ENCODE results near the gene AP1G1. TPM values are rescaled to one million over a fixed set of nuclear protein-coding genes. Genes with fewer than 3 reads are reported as not detected.

AP1G1 gene
- total RNA-seq, 1 donor from 2014 or later = 72.7 TPM

- H3K4me3 Mint-ChIP-seq (ENCODE audit: unreplicated experiment) = no peak overlapping the region
- H3K27ac Mint-ChIP-seq (ENCODE audit: unreplicated experiment) = peak overlapping the region; percentile 78
- peaks cover 39% of the 10 kb centered on the region for H3K4me1 Mint-ChIP-seq (ENCODE audit: unreplicated experiment)
- no peak for DNase-seq (ENCODE audit: extremely low spot score, unreplicated experiment)
- H3K27me3 Mint-ChIP-seq (ENCODE audit: unreplicated experiment) = no peaks in the 10 kb centered on the region
- no peak for TF ChIP-seq CTCF (IDR thresholded peaks at IDR 0.05)
- no peaks in the 10 kb centered on the region for H3K9me3 Mint-ChIP-seq (ENCODE audit: unreplicated experiment)
- H3K36me3 Mint-ChIP-seq (ENCODE audit: unreplicated experiment) = peaks cover 8% of the 10 kb centered on the region
These were observed 99.3 kb downstream of the AP1G1 start for GRCh38 chr16:71709229-71709781.

GRCh38 chr16:71708696-71709095 lies 99.9 kb downstream of the AP1G1 start:
- Mint-ChIP-seq H3K4me1 (ENCODE audit: unreplicated experiment) (peaks cover 39% of the 10 kb centered on the region), H3K27me3 (ENCODE audit: unreplicated experiment) (no peaks in the 10 kb centered on the region), H3K9me3 (ENCODE audit: unreplicated experiment) (no peaks in the 10 kb centered on the region), H3K36me3 (ENCODE audit: unreplicated experiment) (peaks cover 8% of the 10 kb centered on the region), H3K27ac (ENCODE audit: unreplicated experiment) (peak overlapping the region; percentile 91), H3K4me3 (ENCODE audit: unreplicated experiment) (no peak overlapping the region)
- DNase-seq (ENCODE audit: extremely low spot score, unreplicated experiment) = no peak
- TF ChIP-seq CTCF (IDR thresholded peaks at IDR 0.05) = no peak

GRCh38 chr16:71707199-71707598 lies 101.4 kb downstream of the AP1G1 start:
- no peak for DNase-seq (ENCODE audit: extremely low spot score, unreplicated experiment)
- Mint-ChIP-seq H3K9me3 (ENCODE audit: unreplicated experiment) (no peaks in the 10 kb centered on the region), H3K4me1 (ENCODE audit: unreplicated experiment) (peaks cover 39% of the 10 kb centered on the region), H3K27me3 (ENCODE audit: unreplicated experiment) (no peaks in the 10 kb centered on the region), H3K4me3 (ENCODE audit: unreplicated experiment) (no peak overlapping the region), H3K27ac (ENCODE audit: unreplicated experiment) (peak overlapping the region; percentile 91), H3K36me3 (ENCODE audit: unreplicated experiment) (peaks cover 7% of the 10 kb centered on the region)
- TF ChIP-seq CTCF (IDR thresholded peaks at IDR 0.05) = no peak

GRCh38 chr16:71706046-71706445 lies 102.6 kb downstream of the AP1G1 start:
- H3K27me3 Mint-ChIP-seq (ENCODE audit: unreplicated experiment) = no peaks in the 10 kb centered on the region
- no peak for DNase-seq (ENCODE audit: extremely low spot score, unreplicated experiment)
- H3K4me1 Mint-ChIP-seq (ENCODE audit: unreplicated experiment) = peaks cover 32% of the 10 kb centered on the region
- H3K27ac Mint-ChIP-seq (ENCODE audit: unreplicated experiment) = no peak overlapping the region
- H3K36me3 Mint-ChIP-seq (ENCODE audit: unreplicated experiment) = peaks cover 6% of the 10 kb centered on the region
- H3K4me3 Mint-ChIP-seq (ENCODE audit: unreplicated experiment) = no peak overlapping the region
- H3K9me3 Mint-ChIP-seq (ENCODE audit: unreplicated experiment) = no peaks in the 10 kb centered on the region
- TF ChIP-seq CTCF (IDR thresholded peaks at IDR 0.05) = no peak

GRCh38 chr16:71703333-71703732 lies 105.3 kb downstream of the AP1G1 start:
- Mint-ChIP-seq H3K4me1 (ENCODE audit: unreplicated experiment) (peaks cover 16% of the 10 kb centered on the region), H3K27me3 (ENCODE audit: unreplicated experiment) (no peaks in the 10 kb centered on the region)

More at GRCh38 chr16:71703333-71703732, 105.3 kb downstream of the AP1G1 start:
- H3K36me3 Mint-ChIP-seq (ENCODE audit: unreplicated experiment) = peaks cover 10% of the 10 kb centered on the region
- H3K4me3 Mint-ChIP-seq (ENCODE audit: unreplicated experiment) = no peak overlapping the region
- DNase-seq (ENCODE audit: extremely low spot score, unreplicated experiment) = no peak
- H3K9me3 Mint-ChIP-seq (ENCODE audit: unreplicated experiment) = no peaks in the 10 kb centered on the region
- no peak for TF ChIP-seq CTCF (IDR thresholded peaks at IDR 0.05)
- no peak overlapping the region for H3K27ac Mint-ChIP-seq (ENCODE audit: unreplicated experiment)
